CD4-positive, alpha-beta T cell treated with Interleukin-1 beta for 1 hour (primary cell): ENCODE measurements around the gene SEC14L3.

Experiments used
- DNase-seq, 2 donors: peaks; one replicate each; pipeline ENCODE4 v3.0.0-alpha.2; 2020 to 2022

SEC14L3 gene

GRCh38 chr22:30421695-30422480, 49.9 kb downstream of the SEC14L3 start:
- no peak for DNase-seq

- DNase-seq, result no peak
These were observed 51.3 kb downstream of the SEC14L3 start for GRCh38 chr22:30420347-30421125.

GRCh38 chr22:30416837-30417236, 55.0 kb downstream of the SEC14L3 start:
- no peak for DNase-seq

- no peak for DNase-seq
These were observed 55.4 kb downstream of the SEC14L3 start for GRCh38 chr22:30416403-30416802.

GRCh38 chr22:30414525-30415047, 57.2 kb downstream of the SEC14L3 start:
- no peak for DNase-seq

GRCh38 chr22:30413745-30414524, 57.9 kb downstream of the SEC14L3 start:
- DNase-seq, result no peak

GRCh38 chr22:30413001-30413400, 58.8 kb downstream of the SEC14L3 start:
- DNase-seq, result no peak

GRCh38 chr22:30411780-30412179, 60.0 kb downstream of the SEC14L3 start:
- DNase-seq, result no peak
